COR-L47 (cell line): Measurements from ENCODE around the gene NCOA1.
A peak's percentile ranks its signal among the peaks of the same experiment; 100 is the strongest.
"Not testable (repeated sequence)": the region's sequence is repeated elsewhere in the genome, so short reads cannot be mapped to it uniquely, and the experiment has no call there.

Experiments
- DNase-seq: peaks from one replicate; lab custom pipeline; 2025; lab: John Stamatoyannopoulos, UW

The NCOA1 gene

DNA sequence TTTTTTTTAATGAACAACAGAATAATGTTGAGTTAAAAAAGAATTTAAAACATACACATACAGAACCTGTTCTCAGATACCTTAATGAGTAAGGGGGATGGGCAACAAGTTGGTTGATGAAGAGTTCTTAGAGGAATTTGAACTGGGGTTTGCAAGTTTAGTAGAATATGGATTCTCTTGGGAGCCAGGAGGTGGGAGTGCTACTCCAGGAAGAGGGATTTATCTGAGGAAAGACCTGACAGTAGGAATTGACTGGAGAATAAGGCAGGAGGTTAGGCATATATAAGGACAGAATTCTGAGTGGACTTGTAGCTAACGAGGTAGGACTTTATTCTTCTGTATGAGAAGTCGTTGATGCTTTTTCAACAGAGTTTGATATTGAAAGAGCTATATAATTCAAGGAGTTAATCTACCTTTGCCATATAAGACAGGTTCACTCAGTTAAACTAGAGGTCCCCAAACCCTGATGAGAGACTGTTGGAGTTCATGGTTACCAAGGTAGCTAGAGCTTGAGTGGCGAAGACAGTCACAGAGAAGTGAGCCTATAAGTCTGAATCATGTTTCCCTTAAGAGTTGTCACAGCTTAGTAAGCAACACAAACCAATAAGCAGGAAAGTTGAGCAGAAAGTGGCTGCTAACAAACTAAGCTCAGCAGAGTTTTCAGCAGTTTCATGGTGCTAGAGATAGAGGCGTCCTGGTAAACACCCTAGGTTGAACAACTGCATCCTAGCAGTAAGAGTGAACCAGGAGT, 88.2 kb downstream of the NCOA1 start:
- no peak for DNase-seq

GRCh38 chr2:24580561-24580960, 89.5 kb downstream of the NCOA1 start:
- no peak for DNase-seq

DNA sequence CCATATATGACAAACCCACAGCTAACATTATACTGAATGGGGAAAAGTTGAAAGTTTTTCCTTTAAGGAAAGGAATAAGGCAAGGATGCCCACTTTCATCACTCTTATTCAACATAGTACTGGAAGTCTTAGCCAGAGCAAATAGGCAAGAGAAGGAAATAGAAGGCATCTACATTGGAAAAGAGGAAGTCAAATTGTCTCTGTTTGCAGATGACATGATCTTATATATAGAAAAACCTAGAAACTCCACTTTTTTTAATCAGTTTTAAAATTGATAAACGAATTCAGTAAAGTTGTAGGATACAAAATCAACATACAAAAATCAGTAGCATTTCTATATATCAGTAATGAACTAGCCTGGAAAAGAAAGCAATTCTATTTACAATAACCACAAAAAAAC, 90.9 kb downstream of the NCOA1 start:
- not testable (repeated sequence) for DNase-seq

- no peak for DNase-seq
Measured at GRCh38 chr2:24586955-24587354, 95.9 kb downstream of the NCOA1 start.

GRCh38 chr2:24588294-24588693, 97.2 kb downstream of the NCOA1 start:
- no peak for DNase-seq

- no peak for DNase-seq
Measured at GRCh38 chr2:24592441-24593100, 101.5 kb downstream of the NCOA1 start.

- DNase-seq: no peak
Measured at GRCh38 chr2:24594283-24594682, 103.2 kb downstream of the NCOA1 start.

DNA sequence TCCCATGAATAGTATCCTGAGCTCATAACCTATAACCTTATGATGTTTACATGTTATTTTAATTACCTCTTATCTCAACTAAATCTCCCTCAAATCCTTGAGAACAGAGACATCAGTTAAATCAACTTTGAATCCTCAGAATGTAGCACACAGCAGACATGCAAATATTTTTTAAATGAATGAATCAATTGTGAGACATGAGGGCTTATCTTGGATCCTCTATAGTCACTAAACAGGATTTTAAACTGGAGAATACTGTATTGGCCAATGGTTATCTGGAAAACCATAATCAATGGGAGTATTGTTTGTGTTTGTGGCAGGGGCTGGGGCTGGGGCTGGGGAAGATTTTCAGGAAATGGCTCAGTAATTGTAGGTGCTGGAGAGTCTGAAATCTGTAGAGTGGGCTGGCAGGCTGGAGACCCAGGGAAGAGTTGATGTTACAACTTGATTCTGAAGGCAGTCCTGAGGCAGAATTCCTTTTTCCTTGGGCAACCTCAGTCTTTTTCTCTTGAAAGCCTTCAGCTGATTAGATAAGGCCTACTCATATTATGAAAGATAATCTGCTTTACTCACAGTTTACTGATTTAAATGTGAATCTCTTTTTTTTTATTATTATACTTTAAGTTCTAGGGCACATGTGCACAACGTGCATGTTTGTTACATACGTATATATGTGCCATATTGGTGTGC, 106.3 kb downstream of the NCOA1 start:
- no peak for DNase-seq

DNA sequence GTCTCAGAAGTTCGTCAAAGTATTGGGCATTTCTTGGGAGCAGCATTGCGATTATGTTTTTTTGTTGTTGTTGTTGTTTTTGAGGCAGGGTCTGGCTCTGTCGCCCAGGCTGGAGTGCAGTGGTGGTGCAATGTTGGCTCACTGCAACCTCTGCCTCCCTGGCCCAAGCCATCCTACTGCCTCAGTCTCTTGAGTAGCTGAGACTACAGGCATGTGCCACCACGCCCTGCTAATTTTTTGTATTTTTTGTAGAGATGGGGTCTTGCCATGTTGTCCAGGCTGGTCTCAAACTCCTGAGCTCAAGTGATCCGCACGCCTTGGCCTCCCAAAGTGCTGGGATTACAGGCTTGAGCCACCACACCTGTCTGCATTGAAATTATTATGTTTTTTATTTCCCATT, 109.1 kb downstream of the NCOA1 start:
- DNase-seq: not testable (repeated sequence)

DNA sequence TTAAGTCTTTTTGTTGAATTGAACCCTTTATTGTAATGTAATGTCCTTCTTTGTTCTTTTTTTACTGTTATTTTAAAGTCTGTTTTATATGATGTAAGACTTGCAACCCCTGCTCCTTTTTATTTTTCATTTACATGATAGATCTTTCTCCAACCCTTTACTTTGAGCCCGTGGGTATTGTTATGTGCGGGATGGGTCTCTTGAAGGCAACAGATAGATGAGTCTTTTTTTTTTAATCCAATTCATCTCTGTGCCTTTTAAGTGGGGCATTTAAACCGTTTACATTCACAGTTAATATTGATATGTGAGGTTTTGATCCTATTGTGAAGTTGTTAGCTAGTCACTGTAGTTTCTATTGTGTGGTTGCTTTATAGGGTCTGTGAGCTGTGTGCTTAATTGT, 120.6 kb downstream of the NCOA1 start:
- no peak for DNase-seq

- peak; percentile 70 for DNase-seq
Measured at GRCh38 chr2:24613154-24613814, 122.2 kb downstream of the NCOA1 start.

DNA sequence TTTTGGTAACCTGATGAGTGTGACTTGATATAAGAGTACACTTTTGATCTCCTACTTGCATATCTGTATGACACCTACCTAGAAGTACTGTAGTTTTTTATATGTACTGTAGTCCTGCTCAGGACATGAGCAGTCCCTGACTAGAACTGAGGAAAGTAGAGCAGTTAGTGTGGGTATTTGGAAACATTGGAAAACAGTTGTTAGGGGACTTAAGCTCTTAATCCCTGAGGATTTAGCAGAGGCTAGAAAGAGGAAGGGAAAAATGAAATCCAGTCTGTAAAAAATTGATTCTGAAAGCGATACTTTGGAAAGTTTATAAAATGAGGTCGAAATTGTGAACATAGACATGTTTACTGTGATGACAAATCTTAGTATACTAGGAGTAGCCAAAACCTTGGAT, 125.6 kb downstream of the NCOA1 start:
- DNase-seq: no peak

DNA sequence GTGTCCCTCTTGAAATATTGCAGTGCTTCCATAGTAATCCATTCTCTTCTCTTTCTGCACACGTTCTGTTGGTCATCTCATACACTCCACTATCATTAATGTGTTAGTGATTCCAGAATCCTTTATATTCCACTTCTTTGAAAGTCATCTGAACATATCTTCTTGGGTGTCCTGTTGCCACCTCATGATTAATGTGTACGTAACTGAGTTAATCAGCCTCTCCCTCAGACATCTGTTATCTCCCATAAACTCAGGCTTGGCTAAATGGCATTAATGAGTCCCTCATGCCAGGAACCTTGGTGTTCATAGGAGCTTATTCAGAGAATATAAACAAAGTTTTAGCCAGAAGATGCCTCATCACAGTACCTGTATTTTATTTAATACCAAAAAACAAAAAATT, 126.4 kb downstream of the NCOA1 start:
- DNase-seq: no peak

- DNase-seq: no peak
Measured at GRCh38 chr2:24618144-24618543, 127.1 kb downstream of the NCOA1 start.

DNA sequence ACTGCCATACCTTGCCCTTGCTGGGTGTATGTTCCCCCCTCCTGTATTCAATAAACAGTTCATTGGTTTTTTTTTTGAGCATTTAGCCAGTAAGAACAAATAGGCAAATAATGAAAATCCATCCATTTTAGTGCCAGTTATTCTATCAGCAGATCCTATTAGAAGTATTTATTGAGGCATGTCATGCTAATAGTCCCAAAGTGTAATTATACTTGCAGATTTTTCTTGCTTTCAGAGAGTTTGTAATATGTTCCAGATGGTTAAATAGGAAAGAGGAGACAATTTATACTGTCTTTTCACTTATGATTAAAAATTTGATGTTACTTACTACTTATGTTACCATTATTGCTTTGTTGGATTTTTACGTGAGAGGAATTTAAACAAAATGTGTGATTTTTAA, 127.6 kb downstream of the NCOA1 start:
- no peak for DNase-seq

GRCh38 chr2:24620936-24621335, 129.9 kb downstream of the NCOA1 start:
- no peak for DNase-seq

GRCh38 chr2:24621779-24622538, 130.9 kb downstream of the NCOA1 start:
- DNase-seq: no peak

- no peak for DNase-seq
Measured at GRCh38 chr2:24623535-24623934, 132.5 kb downstream of the NCOA1 start.

DNA sequence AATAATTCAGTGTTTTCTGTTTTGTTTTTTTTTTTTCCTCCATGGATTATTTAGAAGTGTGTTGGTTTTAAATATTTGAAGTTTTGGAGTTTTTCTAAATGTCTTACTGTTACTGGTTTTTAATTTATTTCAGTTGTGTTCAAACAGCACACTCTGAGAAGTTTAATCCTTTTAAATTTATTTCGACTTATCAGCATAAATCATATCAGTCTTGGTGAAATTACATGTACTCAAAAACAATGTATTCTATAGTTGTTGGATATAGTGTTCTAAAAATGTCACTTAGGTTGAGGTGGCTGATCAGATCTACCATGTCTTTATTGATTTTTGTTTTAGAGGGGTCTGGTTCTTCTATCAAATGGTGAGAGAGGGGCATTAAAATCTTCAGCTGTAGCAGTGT, 134.7 kb downstream of the NCOA1 start:
- no peak for DNase-seq

DNA sequence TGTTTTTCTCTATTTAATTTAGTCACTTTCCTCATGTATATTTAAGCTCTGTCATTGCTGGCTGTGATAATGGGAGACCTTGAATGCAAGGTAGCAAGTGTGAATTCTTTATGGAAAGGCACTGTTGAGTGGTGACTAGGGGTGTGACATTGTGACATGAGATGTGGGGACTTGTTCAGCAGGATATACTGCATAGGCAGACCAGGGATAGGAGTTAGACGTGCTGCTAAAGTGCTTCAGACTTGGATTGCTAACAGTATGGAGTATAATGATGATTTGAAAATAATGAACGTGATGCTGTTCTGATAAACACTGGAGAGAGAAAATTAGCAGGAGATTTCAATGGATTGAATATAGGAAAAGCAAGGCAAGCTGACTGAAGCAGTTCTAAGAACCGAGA, 135.1 kb downstream of the NCOA1 start:
- no peak for DNase-seq

- DNase-seq: no peak
Measured at GRCh38 chr2:24628746-24629145, 137.7 kb downstream of the NCOA1 start.

DNA sequence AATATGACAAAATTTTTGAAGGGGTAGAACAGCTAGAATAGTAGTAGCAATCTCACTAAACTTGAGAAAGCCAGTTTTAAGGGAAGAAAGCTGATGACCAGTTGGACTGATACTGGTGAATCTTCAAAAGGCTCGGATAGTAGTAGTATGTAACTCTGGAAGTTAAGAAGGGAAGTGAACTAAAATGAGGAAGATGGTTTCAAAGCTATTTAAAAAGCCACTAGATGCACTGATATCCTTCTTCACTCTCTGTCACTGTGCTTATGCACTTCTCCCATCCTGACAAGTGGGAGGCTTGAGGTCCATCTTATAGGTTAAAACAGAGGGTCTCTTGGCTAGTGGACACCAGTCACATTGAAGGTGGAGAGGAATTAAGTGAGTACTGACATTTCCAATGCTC, 141.1 kb downstream of the NCOA1 start:
- no peak for DNase-seq
